ENCODE results near the gene SSB.

SSB gene

DNA sequence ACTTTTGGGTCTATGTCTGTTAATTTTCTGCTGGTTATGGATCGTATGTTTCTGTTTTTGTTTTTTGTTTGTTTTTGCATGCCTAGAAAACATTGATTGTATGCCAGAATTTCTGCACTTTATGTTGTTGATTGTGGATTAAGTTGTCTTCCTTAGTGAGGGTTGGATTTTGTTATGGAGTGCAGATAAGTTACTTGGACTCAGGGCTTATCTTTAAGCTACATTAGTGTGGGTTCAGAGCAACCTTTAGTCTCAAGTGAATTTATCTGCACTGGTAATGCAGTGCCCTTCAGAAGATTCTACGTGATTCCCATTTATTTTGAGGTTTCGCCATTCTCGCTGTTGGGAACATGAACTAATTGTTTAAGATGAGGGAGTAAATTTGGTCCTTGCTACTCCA lies 61.5 kb downstream of the SSB start:
- H3K4me1 Mint-ChIP-seq = peaks cover 13% of the 10 kb centered on the region
- H3K27me3 Mint-ChIP-seq (ENCODE audit: low read depth) = no peaks in the 10 kb centered on the region
- H3K4me3 Mint-ChIP-seq = no peak overlapping the region
- H3K27ac Mint-ChIP-seq = no peak overlapping the region
- TF ChIP-seq, protein P1, sequence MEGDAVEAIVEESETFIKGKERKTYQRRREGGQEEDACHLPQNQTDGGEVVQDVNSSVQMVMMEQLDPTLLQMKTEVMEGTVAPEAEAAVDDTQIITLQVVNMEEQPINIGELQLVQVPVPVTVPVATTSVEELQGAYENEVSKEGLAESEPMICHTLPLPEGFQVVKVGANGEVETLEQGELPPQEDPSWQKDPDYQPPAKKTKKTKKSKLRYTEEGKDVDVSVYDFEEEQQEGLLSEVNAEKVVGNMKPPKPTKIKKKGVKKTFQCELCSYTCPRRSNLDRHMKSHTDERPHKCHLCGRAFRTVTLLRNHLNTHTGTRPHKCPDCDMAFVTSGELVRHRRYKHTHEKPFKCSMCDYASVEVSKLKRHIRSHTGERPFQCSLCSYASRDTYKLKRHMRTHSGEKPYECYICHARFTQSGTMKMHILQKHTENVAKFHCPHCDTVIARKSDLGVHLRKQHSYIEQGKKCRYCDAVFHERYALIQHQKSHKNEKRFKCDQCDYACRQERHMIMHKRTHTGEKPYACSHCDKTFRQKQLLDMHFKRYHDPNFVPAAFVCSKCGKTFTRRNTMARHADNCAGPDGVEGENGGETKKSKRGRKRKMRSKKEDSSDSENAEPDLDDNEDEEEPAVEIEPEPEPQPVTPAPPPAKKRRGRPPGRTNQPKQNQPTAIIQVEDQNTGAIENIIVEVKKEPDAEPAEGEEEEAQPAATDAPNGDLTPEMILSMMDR (IDR thresholded peaks at IDR 0.05; ENCODE audit: unreplicated experiment in 3 of 3) = no peak
- peaks cover 49% of the 10 kb centered on the region for H3K36me3 Mint-ChIP-seq (ENCODE audit: low read depth)
- H3K9me3 Mint-ChIP-seq = peaks cover 8% of the 10 kb centered on the region

All from nephron (organoid).